ENCODE data around the gene TAF1B. TPM values are rescaled to one million over a fixed set of nuclear protein-coding genes. Genes with fewer than 3 reads are reported as not detected.

The TAF1B gene
- total RNA-seq, 1 donor from 2014 or later: 86.3 TPM

DNA sequence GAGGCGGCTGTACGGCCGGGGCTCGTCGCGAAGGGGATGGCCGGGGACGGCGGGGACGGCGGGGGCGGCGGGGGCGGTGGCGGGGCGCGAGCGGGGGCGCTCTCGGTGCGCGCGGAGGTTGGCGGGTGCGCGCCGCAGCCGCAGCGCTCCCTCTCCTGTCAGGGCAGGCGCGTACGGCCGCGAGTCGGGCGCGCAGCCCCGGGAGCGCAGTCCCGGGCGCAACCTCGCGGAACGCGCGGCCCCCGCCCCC lies 107.9 kb downstream of the TAF1B start:
- DNase-seq (ENCODE audit: low spot score): no peak
- no peak overlapping the region for H3K9ac ChIP-seq
- Mint-ChIP-seq H3K36me3 (no peaks in the 10 kb centered on the region), H3K27ac (no peak overlapping the region), H3K27me3 (ENCODE audit: insufficient read depth, low read depth) (peaks cover 34% of the 10 kb centered on the region), H3K9me3 (no peaks in the 10 kb centered on the region), H3K4me3 (peak overlapping the region; percentile 83), H3K4me1 (peaks cover 3% of the 10 kb centered on the region)
- H3K36me3 ChIP-seq: no peaks in the 10 kb centered on the region
- peak overlapping the region; percentile 89 for H3K4me2 ChIP-seq
- H3F3A ChIP-seq (ENCODE audit: low read depth): peaks cover 8% of the 10 kb centered on the region
- H2AFZ ChIP-seq (replicated peaks): peak overlapping the region; percentile 92
- no peak overlapping the region for H3K27ac ChIP-seq
- no peaks in the 10 kb centered on the region for H3K79me2 ChIP-seq (ENCODE audit: low read depth)
- H3K9me3 ChIP-seq (ENCODE audit: low read depth): no peaks in the 10 kb centered on the region
- peaks cover 5% of the 10 kb centered on the region for H3K4me1 ChIP-seq
- H3K27me3 ChIP-seq: peaks cover 61% of the 10 kb centered on the region
- H4K20me1 ChIP-seq (ENCODE audit: low read depth): peaks cover 7% of the 10 kb centered on the region
- peak overlapping the region; percentile 76 for H3K4me3 ChIP-seq
- TF ChIP-seq, protein P1, sequence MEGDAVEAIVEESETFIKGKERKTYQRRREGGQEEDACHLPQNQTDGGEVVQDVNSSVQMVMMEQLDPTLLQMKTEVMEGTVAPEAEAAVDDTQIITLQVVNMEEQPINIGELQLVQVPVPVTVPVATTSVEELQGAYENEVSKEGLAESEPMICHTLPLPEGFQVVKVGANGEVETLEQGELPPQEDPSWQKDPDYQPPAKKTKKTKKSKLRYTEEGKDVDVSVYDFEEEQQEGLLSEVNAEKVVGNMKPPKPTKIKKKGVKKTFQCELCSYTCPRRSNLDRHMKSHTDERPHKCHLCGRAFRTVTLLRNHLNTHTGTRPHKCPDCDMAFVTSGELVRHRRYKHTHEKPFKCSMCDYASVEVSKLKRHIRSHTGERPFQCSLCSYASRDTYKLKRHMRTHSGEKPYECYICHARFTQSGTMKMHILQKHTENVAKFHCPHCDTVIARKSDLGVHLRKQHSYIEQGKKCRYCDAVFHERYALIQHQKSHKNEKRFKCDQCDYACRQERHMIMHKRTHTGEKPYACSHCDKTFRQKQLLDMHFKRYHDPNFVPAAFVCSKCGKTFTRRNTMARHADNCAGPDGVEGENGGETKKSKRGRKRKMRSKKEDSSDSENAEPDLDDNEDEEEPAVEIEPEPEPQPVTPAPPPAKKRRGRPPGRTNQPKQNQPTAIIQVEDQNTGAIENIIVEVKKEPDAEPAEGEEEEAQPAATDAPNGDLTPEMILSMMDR (IDR thresholded peaks at IDR 0.05): no peak
- TF ChIP-seq EZH2phosphoT487 (IDR thresholded peaks at IDR 0.05) (no peak), EZH2 (IDR thresholded peaks at IDR 0.05) (no peak)

DNA sequence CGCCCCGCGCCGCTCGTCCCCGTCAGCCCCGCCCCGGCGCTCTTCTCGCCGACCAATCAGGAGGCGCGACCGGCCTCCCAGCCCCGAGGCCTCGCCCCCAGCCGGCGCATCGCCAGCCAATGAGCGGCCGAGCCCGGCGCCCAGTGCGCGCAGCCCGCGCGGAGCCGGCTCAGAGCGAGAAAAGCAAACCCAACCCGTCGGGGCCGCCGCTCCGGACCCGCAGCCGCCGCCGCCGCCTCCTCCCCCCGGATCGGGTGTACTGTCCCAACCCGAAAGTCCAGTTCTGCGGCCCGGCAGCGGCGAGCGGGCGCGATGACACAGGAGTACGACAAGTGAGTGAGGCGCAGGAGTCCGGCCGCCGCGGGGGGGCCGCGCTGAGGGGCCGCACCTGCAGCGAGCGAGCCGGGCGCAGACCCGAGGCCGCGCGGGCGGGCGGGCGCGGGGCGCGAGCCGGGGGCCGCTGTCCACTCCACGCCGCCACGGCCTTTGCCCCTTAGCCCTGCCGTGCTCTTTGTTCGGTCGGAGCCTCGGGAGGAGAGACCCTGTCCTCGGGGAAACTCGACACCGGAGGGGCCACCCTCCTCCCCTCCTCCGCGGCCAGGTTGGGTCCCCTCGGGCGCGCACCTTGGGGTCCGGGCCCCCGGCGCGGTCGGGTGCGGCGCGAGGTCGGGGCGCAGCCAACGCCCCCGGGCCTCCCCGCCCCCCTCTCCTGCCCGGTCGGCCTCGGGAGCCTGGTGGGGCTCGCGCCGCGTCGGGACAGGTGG lies 108.4 kb downstream of the TAF1B start, which contains the start of gene GRHL1:
TSS of gene GRHL1 (plus strand) at position 172 of the 764 bp plus-strand sequence. CDS start at position 313, 141 bp downstream.
- peaks cover 7% of the 10 kb centered on the region for H4K20me1 ChIP-seq (ENCODE audit: low read depth)
- peaks cover 8% of the 10 kb centered on the region for H3F3A ChIP-seq (ENCODE audit: low read depth)
- peak within 1 kb of the TSS; percentile 91 for H3K4me2 ChIP-seq
- no peaks in the 10 kb centered on the region for H3K36me3 ChIP-seq
- H3K27me3 Mint-ChIP-seq (ENCODE audit: insufficient read depth, low read depth): peaks cover 29% of the 10 kb centered on the region
- no peaks in the 10 kb centered on the region for H3K9me3 Mint-ChIP-seq
- no peaks in the 10 kb centered on the region for H3K9me3 ChIP-seq (ENCODE audit: low read depth)
- peaks cover 3% of the 10 kb centered on the region for H3K4me1 Mint-ChIP-seq
- TF ChIP-seq EZH2 (IDR thresholded peaks at IDR 0.05): no peak
- TF ChIP-seq, protein P1 (IDR thresholded peaks at IDR 0.05): no peak
- TF ChIP-seq EZH2phosphoT487 (IDR thresholded peaks at IDR 0.05): no peak
- H3K4me1 ChIP-seq: peaks cover 5% of the 10 kb centered on the region
- H3K27ac Mint-ChIP-seq: no peak within 1 kb of the TSS
- DNase-seq (ENCODE audit: low spot score): peak; percentile 98
- H3K4me3 Mint-ChIP-seq: peak within 1 kb of the TSS; percentile 83
- no peaks in the 10 kb centered on the region for H3K36me3 Mint-ChIP-seq
- peaks cover 61% of the 10 kb centered on the region for H3K27me3 ChIP-seq
- peak within 1 kb of the TSS; percentile 99 for H2AFZ ChIP-seq (replicated peaks)
- no peaks in the 10 kb centered on the region for H3K79me2 ChIP-seq (ENCODE audit: low read depth)
- no peak within 1 kb of the TSS for H3K9ac ChIP-seq
- peak within 1 kb of the TSS; percentile 97 for H3K4me3 ChIP-seq
- H3K27ac ChIP-seq: no peak within 1 kb of the TSS

DNA sequence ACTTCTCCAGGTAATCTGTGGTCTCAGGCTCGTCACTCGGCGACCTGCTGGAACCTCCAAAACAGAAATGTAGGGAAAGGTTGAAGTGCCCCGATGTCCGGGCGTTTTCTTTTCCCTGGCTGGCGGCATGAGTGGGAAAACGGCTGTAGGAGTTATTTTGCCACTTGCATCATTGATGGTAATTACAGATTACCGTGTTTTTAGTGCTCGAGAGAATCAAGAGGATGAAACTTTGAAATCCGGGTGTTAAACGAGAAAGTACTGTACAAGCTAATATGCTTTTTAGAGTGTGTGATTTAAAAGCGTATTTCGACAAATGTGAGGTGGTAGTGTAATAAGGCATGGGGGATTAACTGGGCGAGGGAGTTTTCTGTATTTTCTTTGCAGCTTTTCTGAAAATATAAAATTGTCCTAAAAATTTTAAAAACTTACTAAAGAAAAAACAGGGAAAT lies 109.0 kb downstream of the TAF1B start:
- Histone ChIP-seq H3K36me3 (no peaks in the 10 kb centered on the region), H2AFZ (replicated peaks) (peak overlapping the region; percentile 99), H3K4me1 (peaks cover 5% of the 10 kb centered on the region), H3K27ac (no peak overlapping the region), H3K4me3 (peak overlapping the region; percentile 97), H4K20me1 (ENCODE audit: low read depth) (peaks cover 7% of the 10 kb centered on the region), H3K9ac (no peak overlapping the region), H3K9me3 (ENCODE audit: low read depth) (no peaks in the 10 kb centered on the region), H3F3A (ENCODE audit: low read depth) (peaks cover 8% of the 10 kb centered on the region), H3K27me3 (peaks cover 61% of the 10 kb centered on the region), H3K4me2 (peak overlapping the region; percentile 91), H3K79me2 (ENCODE audit: low read depth) (no peaks in the 10 kb centered on the region)
- Mint-ChIP-seq H3K36me3 (no peaks in the 10 kb centered on the region), H3K9me3 (no peaks in the 10 kb centered on the region), H3K27ac (no peak overlapping the region), H3K4me1 (peaks cover 3% of the 10 kb centered on the region), H3K27me3 (ENCODE audit: insufficient read depth, low read depth) (peaks cover 26% of the 10 kb centered on the region), H3K4me3 (peak overlapping the region; percentile 83)
- TF ChIP-seq, protein P1 (IDR thresholded peaks at IDR 0.05): no peak
- peak; percentile 61 for TF ChIP-seq EZH2phosphoT487 (IDR thresholded peaks at IDR 0.05)
- peak; percentile 57 for TF ChIP-seq EZH2 (IDR thresholded peaks at IDR 0.05)
- no peak for DNase-seq (ENCODE audit: low spot score)

Data from neural progenitor cell (in vitro differentiated cells).